ENCODE measurements around the gene EEIG2.

GRCh38 chr1:108570998-108571401, 11.1 kb downstream of the EEIG2 start:
- TF ChIP-seq TAF1 (IDR thresholded peaks at IDR 0.05; ENCODE audit: borderline replicate concordance, low read depth, low read length): no peak
- TF ChIP-seq POLR2A (IDR thresholded peaks at IDR 0.05; ENCODE audit: low read depth, low read length): no peak

Measured in GM12892 (cell line).